ENCODE results near the gene NUDT16L1. TPM values are rescaled to one million over a fixed set of nuclear protein-coding genes. Genes with fewer than 3 reads are reported as not detected.

The NUDT16L1 gene
- polyA plus RNA-seq, 2 donors = 18.5 to 29.3 TPM

DNA sequence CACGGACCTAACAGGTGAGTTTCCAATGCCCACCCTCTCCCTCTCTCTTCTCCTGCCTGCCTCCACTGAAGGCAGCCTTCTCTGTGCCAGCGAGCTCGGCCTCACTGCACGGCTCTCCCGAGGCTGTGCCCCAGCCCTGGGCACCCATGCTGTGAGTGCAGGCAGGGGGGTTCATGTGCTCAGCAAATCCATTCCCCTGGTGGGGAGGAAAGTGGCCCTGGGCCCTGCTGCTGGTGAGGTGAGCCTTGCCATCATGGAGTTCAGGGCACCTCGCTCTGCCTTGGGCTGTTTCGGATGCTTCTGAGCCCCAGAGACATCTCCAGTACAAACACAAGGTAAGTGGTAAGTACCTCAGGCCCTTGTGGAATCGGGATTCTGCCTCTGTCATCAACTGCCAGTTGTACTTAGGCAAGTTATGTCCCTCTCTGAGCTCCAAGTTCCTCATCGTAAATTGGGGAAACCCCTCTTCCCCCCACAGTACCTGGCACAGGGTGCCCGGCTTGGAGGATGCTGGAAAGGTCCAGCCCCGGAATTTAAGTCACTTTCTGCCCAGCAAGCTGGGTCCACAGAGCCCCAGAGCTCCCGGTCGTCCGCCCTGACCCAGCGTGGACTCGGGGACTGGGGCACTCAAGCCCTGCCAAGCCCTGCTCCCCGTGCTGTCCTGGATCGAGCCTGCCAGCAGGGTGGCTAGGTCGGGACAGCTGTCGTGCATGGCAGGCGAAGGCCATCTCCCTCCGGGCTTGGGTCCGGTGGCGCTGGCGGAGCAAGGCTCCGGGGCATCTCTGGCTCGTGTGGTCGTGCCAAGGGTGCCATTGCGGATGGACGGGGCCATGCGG is 684 bp upstream of the NUDT16L1 start:
- no peaks in the 10 kb centered on the region for H3K27me3 ChIP-seq (ENCODE audit: control insufficient read depth in 1 of 2, insufficient read depth in 2 of 2, low read length in 2 of 2)
- H3K9me3 ChIP-seq (ENCODE audit: control insufficient read depth in 2 of 2, insufficient read depth in 1 of 2, low read depth in 1 of 2, low read length in 1 of 2) = no peaks in the 10 kb centered on the region
- H3K4me1 ChIP-seq (ENCODE audit: control insufficient read depth in 2 of 2, insufficient read depth in 2 of 2, low read length in 1 of 2) = peaks cover 4 to 11% of the 10 kb centered on the region in 2 donors
- H3K4me3 ChIP-seq (ENCODE audit: low read depth in 1 of 2, low read length in 2 of 2) = peak overlapping the region; percentile 73 to 96
- 16 to 19% methylated on average over 31 of the region's 31 CpGs for WGBS, 2 donors
- H3K36me3 ChIP-seq (ENCODE audit: control insufficient read depth in 2 of 2, insufficient read depth in 2 of 2, low read length in 1 of 2) = peaks cover 0 to 42% of the 10 kb centered on the region in 2 donors
- peak overlapping the region; percentile 62 to 69 for H3K27ac ChIP-seq (ENCODE audit: low read depth in 2 of 2, low read length in 1 of 2)

DNA sequence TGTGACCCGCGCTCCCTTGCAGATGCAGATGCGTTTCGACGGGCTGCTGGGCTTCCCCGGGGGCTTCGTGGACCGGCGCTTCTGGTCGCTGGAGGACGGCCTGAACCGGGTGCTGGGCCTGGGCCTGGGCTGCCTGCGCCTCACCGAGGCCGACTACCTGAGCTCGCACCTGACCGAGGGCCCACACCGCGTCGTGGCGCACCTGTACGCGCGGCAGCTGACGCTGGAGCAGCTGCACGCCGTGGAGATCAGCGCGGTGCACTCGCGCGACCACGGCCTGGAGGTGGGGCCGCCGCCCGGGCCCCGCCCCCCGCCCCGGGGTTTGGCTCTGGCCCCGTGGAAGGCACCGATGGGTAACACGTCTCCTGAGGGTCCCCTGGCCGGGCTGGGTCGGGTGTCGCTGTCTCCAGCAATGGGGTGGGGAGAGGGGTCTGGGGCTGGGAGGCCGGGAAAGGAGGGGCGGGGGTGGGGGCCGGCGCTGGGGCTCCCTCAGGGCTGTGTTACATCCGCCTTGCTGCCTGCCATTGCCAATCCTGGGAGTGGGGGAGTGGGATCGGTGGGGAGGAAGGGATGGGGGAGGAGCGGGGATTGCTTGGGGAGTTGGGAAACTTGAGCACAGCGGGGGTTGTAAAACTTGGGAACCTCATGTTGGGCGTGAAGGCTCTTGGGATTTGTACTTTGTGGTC is 737 bp downstream of the NUDT16L1 start:
- peaks cover 4 to 11% of the 10 kb centered on the region in 2 donors for H3K4me1 ChIP-seq (ENCODE audit: control insufficient read depth in 2 of 2, insufficient read depth in 2 of 2, low read length in 1 of 2)
- no peaks in the 10 kb centered on the region for H3K27me3 ChIP-seq (ENCODE audit: control insufficient read depth in 1 of 2, insufficient read depth in 2 of 2, low read length in 2 of 2)
- 2% methylated on average over 51 to 54 of the region's 54 CpGs for WGBS, 2 donors
- peak overlapping the region; percentile 73 to 96 for H3K4me3 ChIP-seq (ENCODE audit: low read depth in 1 of 2, low read length in 2 of 2)
- no peaks in the 10 kb centered on the region for H3K9me3 ChIP-seq (ENCODE audit: control insufficient read depth in 2 of 2, insufficient read depth in 1 of 2, low read depth in 1 of 2, low read length in 1 of 2)
- peaks cover 0 to 47% of the 10 kb centered on the region in 2 donors for H3K36me3 ChIP-seq (ENCODE audit: control insufficient read depth in 2 of 2, insufficient read depth in 2 of 2, low read length in 1 of 2)
- peak overlapping the region; percentile 95 to 96 for H3K27ac ChIP-seq (ENCODE audit: low read depth in 2 of 2, low read length in 1 of 2)

DNA sequence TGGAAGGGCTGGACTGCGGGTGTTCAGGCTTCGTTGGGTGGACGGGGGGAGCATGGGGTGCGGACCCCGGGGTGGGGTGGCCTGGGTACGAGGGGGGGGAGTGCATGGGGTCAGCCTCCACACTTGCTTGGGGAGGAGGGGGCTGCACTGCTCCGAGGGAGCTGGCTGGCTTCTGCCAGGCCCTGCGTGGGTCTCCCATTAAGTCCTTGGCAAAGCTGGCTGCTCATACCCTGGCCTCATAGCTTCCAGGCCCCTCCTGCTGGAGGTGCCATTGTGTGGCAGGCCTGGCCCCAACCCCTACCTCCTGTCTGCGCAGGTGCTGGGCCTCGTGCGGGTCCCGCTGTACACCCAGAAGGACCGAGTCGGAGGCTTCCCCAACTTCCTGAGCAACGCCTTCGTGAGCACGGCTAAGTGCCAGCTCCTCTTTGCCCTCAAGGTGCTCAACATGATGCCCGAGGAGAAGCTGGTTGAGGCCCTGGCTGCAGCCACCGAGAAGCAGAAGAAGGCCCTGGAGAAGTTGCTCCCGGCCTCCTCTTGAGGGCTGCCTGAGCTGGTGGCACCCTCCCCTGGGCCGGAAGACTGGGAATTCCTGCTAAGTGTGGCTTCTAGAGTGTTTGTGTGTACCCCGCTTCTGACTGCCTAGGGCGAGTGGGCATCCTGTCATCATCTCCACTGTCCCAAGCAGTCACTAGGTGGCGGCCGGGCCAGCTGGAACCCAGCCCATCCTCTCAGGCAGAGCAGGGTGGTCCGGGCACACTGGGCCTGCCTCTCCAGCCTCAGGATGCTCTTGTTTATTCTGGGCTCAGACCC is 1.5 kb downstream of the NUDT16L1 start:
- peaks cover 0 to 47% of the 10 kb centered on the region in 2 donors for H3K36me3 ChIP-seq (ENCODE audit: control insufficient read depth in 2 of 2, insufficient read depth in 2 of 2, low read length in 1 of 2)
- H3K27me3 ChIP-seq (ENCODE audit: control insufficient read depth in 1 of 2, insufficient read depth in 2 of 2, low read length in 2 of 2) = no peaks in the 10 kb centered on the region
- WGBS, 2 donors = 42 to 64% methylated on average over 19 to 26 of the region's 26 CpGs
- peak overlapping the region in 1 of 2 donors; percentile 73 for H3K4me3 ChIP-seq (ENCODE audit: low read depth in 1 of 2, low read length in 2 of 2)
- peak overlapping the region; percentile 21 to 30 for H3K27ac ChIP-seq (ENCODE audit: low read depth in 2 of 2, low read length in 1 of 2)
- peaks cover 4 to 11% of the 10 kb centered on the region in 2 donors for H3K4me1 ChIP-seq (ENCODE audit: control insufficient read depth in 2 of 2, insufficient read depth in 2 of 2, low read length in 1 of 2)
- H3K9me3 ChIP-seq (ENCODE audit: control insufficient read depth in 2 of 2, insufficient read depth in 1 of 2, low read depth in 1 of 2, low read length in 1 of 2) = no peaks in the 10 kb centered on the region

DNA sequence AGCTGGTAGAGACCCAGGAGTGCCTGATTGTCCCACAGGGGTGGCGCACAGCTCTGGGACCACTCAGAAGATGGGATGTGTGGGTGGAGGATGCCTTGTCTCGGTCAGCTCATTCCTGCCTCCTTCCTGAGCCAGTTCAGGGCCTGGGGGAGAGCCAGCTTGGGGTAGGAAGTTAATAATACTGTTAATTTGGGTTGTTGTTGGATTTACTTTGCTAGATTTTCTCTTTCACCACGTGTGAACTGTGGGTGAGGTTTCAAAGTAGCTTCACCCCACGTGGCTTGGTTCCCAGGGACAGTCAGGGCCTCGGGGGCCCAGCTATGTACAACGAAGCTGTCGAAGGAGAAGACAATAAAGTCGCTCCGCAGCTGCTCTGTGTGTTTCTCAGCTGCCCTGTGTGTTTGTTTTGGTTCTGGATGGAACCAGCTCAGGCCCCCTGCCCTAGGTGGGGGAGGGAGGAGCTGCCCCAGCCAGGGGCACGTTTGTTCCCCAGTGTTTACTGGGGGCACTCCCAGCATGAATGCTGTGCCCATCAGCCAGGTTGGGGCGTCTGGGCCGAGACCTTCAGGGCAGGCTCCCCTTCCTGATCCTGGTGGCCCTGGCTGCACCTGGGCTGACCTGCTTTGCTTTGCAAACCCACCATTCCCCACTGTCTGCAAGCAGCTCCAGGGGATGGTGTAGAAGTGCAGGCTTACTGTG is 2.3 kb downstream of the NUDT16L1 start:
- Histone ChIP-seq H3K9me3 (ENCODE audit: control insufficient read depth in 2 of 2, insufficient read depth in 1 of 2, low read depth in 1 of 2, low read length in 1 of 2) (no peaks in the 10 kb centered on the region), H3K27me3 (ENCODE audit: control insufficient read depth in 1 of 2, insufficient read depth in 2 of 2, low read length in 2 of 2) (no peaks in the 10 kb centered on the region), H3K36me3 (ENCODE audit: control insufficient read depth in 2 of 2, insufficient read depth in 2 of 2, low read length in 1 of 2) (peaks cover 2 to 47% of the 10 kb centered on the region in 2 donors), H3K4me3 (ENCODE audit: low read depth in 1 of 2, low read length in 2 of 2) (no peak overlapping the region), H3K27ac (ENCODE audit: low read depth in 2 of 2, low read length in 1 of 2) (no peak overlapping the region), H3K4me1 (ENCODE audit: control insufficient read depth in 2 of 2, insufficient read depth in 2 of 2, low read length in 1 of 2) (peaks cover 4 to 11% of the 10 kb centered on the region in 2 donors)
- 48 to 53% methylated on average over 12 of the region's 12 CpGs for WGBS, 2 donors

DNA sequence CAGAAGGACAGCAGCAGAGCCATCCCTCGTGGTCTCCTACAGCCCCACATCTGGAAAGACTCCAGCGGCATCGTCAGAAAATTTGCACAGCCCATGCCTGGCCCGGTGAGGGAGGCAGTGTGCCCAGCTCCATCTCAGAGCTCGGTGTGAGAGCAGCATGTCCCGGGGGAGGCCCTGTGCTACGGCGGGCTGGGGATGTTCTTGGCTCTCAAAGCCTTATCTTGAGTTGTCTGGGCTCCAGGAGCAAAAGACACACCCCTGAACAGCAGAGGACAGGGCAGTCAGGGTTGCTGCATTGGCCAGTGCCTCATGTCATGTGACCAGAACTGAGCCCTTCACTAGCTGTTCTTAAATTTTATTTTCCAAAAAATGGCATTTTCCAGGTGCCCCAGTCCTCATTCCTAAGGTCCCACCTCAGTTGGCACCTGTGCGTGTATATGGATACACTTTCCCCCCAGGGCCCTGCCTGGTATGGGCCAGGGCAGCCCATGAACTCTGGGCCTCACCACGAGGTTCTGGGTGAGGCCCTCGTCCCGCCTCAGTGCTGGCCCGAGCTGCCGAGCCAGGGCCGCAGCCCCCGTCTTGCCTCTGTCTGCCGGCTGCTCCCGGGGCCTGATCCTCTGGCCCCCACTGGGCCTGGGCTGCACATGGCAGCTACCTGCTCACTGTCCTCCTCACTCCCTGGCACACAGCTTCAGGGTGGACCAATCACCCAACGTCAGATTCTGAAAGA is 3.0 kb downstream of the NUDT16L1 start:
- H3K4me3 ChIP-seq (ENCODE audit: low read depth in 1 of 2, low read length in 2 of 2) = no peak overlapping the region
- H3K9me3 ChIP-seq (ENCODE audit: control insufficient read depth in 2 of 2, insufficient read depth in 1 of 2, low read depth in 1 of 2, low read length in 1 of 2) = no peaks in the 10 kb centered on the region
- no peaks in the 10 kb centered on the region for H3K27me3 ChIP-seq (ENCODE audit: control insufficient read depth in 1 of 2, insufficient read depth in 2 of 2, low read length in 2 of 2)
- no peak overlapping the region for H3K27ac ChIP-seq (ENCODE audit: low read depth in 2 of 2, low read length in 1 of 2)
- H3K36me3 ChIP-seq (ENCODE audit: control insufficient read depth in 2 of 2, insufficient read depth in 2 of 2, low read length in 1 of 2) = peaks cover 5 to 53% of the 10 kb centered on the region in 2 donors
- peaks cover 4 to 11% of the 10 kb centered on the region in 2 donors for H3K4me1 ChIP-seq (ENCODE audit: control insufficient read depth in 2 of 2, insufficient read depth in 2 of 2, low read length in 1 of 2)
- WGBS, 2 donors = 48 to 64% methylated on average over 19 of the region's 19 CpGs

DNA sequence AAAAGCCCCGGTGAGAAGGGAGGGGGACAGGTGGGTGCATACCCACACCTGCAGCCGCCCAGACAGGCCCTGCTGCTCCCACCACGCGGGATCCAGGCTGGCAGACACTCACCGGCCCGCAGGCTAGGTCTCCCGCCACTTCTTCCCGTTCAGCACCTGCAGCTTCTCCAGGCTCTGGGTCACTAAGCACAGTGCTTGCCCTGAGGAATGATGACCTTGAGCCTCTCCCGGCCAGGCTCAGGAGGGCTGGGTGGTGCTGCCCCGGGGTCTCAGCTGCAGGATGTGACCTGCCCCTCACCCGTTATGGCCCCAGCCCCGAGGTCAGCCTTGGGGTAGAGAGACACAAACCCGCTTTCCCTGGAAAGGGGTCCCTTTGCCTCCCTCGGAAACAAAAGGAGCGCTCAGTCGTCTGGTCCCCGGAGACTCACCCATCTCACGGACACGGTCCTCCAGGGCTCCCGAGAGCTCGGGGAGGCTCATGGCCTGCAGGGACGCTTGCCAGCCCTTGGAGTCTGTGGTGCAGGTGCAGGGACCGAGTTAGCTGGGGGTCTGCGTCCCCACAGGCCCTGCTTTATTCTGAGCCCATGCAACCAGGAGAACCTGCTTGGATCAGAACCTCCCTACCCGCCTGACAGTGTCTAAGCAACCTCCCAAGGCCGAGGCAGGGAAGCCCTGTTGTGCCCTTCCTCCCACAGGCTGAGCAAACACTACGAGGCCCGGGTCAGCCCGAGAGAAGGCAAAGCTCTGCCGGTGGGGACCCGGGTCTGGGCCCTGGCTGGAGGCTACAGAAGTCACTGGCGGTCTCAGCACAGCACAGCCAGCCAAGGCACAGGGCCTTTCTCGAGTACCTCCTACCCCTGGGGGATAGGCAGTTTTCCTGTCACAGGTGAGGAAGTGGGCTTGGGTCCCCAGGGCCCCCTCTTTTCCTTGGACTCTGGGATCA is 3.8 kb downstream of the NUDT16L1 start:
- H3K9me3 ChIP-seq (ENCODE audit: control insufficient read depth in 2 of 2, insufficient read depth in 1 of 2, low read depth in 1 of 2, low read length in 1 of 2) = no peaks in the 10 kb centered on the region
- peaks cover 5 to 61% of the 10 kb centered on the region in 2 donors for H3K36me3 ChIP-seq (ENCODE audit: control insufficient read depth in 2 of 2, insufficient read depth in 2 of 2, low read length in 1 of 2)
- 67 to 75% methylated on average over 32 to 33 of the region's 33 CpGs for WGBS, 2 donors
- no peaks in the 10 kb centered on the region for H3K27me3 ChIP-seq (ENCODE audit: control insufficient read depth in 1 of 2, insufficient read depth in 2 of 2, low read length in 2 of 2)
- H3K27ac ChIP-seq (ENCODE audit: low read depth in 2 of 2, low read length in 1 of 2) = no peak overlapping the region
- no peak overlapping the region for H3K4me3 ChIP-seq (ENCODE audit: low read depth in 1 of 2, low read length in 2 of 2)
- H3K4me1 ChIP-seq (ENCODE audit: control insufficient read depth in 2 of 2, insufficient read depth in 2 of 2, low read length in 1 of 2) = peaks cover 4 to 9% of the 10 kb centered on the region in 2 donors

DNA sequence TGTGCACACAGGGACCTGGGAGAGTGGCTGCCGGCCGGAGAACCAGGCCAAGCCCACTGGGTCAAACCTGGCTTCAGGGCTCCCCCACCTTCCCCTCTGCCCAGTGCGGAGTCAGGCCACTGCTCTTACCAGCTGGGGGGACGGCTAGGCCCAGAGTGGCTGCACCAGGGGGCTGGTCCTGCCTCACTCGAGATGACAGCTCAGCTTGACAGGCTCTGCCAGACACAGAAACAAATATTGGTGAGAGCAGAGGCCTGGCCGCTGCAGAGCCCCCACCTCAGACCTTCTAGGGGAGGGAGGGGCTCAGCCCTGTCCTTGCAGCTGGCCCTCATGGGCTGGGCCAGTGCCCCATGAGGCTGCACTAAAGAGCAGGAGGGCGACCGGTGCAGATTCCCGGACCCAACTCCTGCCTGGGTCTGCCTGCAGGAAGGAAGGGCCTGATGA is 4.5 kb downstream of the NUDT16L1 start:
- Histone ChIP-seq H3K4me3 (ENCODE audit: low read depth in 1 of 2, low read length in 2 of 2) (no peak overlapping the region), H3K27me3 (ENCODE audit: control insufficient read depth in 1 of 2, insufficient read depth in 2 of 2, low read length in 2 of 2) (no peaks in the 10 kb centered on the region), H3K9me3 (ENCODE audit: control insufficient read depth in 2 of 2, insufficient read depth in 1 of 2, low read depth in 1 of 2, low read length in 1 of 2) (no peaks in the 10 kb centered on the region), H3K27ac (ENCODE audit: low read depth in 2 of 2, low read length in 1 of 2) (no peak overlapping the region), H3K36me3 (ENCODE audit: control insufficient read depth in 2 of 2, insufficient read depth in 2 of 2, low read length in 1 of 2) (peaks cover 5 to 62% of the 10 kb centered on the region in 2 donors), H3K4me1 (ENCODE audit: control insufficient read depth in 2 of 2, insufficient read depth in 2 of 2, low read length in 1 of 2) (peaks cover 2 to 4% of the 10 kb centered on the region in 2 donors)
- 85 to 90% methylated on average over 7 to 9 of the region's 9 CpGs for WGBS, 2 donors

Measured in esophagus (tissue), 2 donors.